ENCODE measurements around the gene THADA.

DNA sequence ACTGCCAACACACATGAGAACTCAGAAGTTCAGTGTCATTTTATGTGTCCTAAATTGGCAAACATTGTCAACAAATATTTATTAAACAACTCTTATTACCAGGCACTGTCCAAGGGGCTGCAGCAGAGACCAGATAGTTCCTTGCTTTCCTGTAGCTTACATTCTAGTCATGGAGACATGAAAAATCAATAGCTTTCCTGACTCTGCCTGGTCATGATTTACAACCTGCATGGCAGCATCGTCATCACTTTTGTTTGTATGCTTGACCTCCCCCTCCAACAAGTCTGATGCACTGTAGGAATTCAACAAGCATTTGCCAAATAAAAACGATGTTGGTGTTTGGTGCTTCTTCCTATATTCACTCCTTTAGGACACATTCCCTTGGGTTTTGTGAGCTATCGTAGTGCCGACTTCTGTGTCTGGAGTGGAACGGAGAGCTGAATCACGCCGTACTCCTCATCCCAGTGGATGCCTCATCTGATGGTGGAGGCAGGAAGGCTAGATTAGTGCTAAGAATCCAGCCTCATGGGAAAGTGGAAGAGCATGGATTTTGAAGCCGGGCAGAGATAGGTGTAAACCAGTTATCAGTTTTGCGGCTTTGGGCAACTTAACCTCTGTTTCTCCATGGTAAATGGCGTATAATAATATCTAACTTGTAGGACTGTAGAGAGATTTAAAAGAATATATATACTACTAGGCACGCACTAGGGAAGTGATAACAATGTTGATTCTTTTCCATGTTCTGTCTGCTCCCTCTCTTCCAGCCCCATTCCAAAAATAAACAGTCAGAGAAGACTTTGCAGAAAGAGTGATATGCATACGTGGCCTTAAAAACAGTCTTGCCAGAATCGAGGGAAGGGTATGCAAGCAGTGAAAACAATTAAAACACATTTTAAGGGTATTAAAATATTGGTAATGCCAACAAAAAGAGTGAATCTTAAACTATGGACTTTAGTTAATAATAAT, 249.0 kb downstream of the THADA start:
- TF ChIP-seq ELF4 (IDR thresholded peaks at IDR 0.05) (no peak), L3MBTL2 (conservative IDR thresholded peaks at IDR 0.05) (no peak), HDGF (IDR thresholded peaks at IDR 0.05; ENCODE audit: borderline replicate concordance) (no peak)
